Ovary (tissue), 3 donors: ENCODE results near the gene IL20.

Experiments
- EP300 ChIP-seq: sonication (generic); formaldehyde crosslinking; IDR thresholded peaks from one replicate; pipeline ENCODE4 v1.6.1; 2017; ENCODE audit warnings: antibody characterized with exemption
- TF ChIP-seq, protein P1 (sequence below), 3 donors: fragments of 450-650 bp in 2 of 3; fragments of 200-600 bp in 1 of 3; IDR thresholded peaks; one replicate each; pipeline versions ENCODE4 v1.5.1 to v1.8.0; 2016 to 2022; ENCODE audit warnings: antibody characterized with exemption in 3 of 3, mild to moderate bottlenecking in 1 of 3
- donor health status: DM: no; HTN: no; CAD: no.

DNA sequence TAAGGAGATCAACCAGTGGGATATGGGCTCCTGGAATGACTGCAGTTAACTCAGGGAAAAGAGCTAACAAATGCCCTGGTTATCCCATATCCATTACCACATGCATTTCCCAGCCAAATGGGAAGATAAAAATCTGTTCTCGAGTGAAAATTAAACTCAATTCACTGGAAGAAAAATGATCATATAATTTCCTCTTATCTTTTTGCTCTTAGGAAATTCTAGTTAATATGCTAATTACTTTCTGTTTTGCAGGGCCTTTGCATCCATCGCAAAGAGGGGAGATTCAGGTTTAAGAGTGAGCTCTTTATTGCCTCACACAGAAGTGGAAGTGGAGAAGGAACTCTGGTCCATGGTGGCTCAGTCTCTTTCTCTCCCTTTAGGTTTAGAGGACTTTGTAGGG is 28.0 kb downstream of the IL20 start:
- TF ChIP-seq, protein P1, sequence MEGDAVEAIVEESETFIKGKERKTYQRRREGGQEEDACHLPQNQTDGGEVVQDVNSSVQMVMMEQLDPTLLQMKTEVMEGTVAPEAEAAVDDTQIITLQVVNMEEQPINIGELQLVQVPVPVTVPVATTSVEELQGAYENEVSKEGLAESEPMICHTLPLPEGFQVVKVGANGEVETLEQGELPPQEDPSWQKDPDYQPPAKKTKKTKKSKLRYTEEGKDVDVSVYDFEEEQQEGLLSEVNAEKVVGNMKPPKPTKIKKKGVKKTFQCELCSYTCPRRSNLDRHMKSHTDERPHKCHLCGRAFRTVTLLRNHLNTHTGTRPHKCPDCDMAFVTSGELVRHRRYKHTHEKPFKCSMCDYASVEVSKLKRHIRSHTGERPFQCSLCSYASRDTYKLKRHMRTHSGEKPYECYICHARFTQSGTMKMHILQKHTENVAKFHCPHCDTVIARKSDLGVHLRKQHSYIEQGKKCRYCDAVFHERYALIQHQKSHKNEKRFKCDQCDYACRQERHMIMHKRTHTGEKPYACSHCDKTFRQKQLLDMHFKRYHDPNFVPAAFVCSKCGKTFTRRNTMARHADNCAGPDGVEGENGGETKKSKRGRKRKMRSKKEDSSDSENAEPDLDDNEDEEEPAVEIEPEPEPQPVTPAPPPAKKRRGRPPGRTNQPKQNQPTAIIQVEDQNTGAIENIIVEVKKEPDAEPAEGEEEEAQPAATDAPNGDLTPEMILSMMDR (IDR thresholded peaks at IDR 0.05): no peak
- TF ChIP-seq EP300: no peak
